Fibroblast of mammary gland (primary cell): ENCODE data around the gene ENPP3.

ENCODE experiments used
- DNase-seq: peaks from one replicate; pipeline ENCODE4 v3.0.0-alpha.2; 2010; ENCODE audit warnings: low read depth
- H3K4me3 ChIP-seq: 2 replicates; pipeline ENCODE4 v1.5.1; 2011; ENCODE audit warnings: low read depth, mild to moderate bottlenecking, low read length, moderate library complexity; ENCODE audit not compliant: control insufficient read depth
- TF ChIP-seq, protein P1 (sequence below): conservative IDR thresholded peaks from 2 replicates; pipeline ENCODE4 v1.5.1; 2011; ENCODE audit warnings: low read depth, low read length, inconsistent platforms; ENCODE audit not compliant: control insufficient read depth, insufficient read depth

The ENPP3 gene

DNA sequence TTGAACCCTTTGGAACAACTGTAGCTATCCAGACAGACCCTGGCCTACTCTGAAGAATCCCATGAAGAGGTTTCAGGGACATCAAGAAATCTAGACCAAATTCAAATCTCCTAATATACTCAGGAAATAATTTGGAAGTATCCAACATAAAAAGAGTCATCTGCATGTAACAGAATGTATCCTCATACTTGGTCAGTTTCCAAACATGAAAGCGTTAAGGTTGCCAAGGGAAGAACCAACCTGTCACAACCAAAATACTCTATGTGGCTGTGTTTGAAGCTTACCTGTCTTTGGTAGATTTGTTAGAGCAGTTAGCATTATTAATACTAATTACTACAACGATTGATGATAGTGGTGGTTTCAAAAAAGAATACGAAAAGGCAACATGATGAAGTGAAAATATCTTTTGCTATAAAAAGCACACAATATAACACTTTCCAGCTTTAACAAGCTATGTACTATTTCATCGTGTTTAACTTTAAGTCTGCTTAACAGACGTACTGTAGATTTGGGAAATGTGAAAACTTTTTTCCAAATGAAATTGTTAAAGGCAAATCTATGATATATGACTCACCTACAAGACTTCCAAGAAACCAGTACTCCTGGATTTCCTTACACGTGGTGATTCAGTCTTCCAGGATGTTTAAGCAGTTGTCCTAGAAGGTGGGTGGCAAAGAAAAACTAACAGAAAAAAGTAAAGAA is 124.1 kb downstream of the ENPP3 start:
- H3K4me3 ChIP-seq = no peak overlapping the region
- DNase-seq = peak; percentile 87
- TF ChIP-seq, protein P1, sequence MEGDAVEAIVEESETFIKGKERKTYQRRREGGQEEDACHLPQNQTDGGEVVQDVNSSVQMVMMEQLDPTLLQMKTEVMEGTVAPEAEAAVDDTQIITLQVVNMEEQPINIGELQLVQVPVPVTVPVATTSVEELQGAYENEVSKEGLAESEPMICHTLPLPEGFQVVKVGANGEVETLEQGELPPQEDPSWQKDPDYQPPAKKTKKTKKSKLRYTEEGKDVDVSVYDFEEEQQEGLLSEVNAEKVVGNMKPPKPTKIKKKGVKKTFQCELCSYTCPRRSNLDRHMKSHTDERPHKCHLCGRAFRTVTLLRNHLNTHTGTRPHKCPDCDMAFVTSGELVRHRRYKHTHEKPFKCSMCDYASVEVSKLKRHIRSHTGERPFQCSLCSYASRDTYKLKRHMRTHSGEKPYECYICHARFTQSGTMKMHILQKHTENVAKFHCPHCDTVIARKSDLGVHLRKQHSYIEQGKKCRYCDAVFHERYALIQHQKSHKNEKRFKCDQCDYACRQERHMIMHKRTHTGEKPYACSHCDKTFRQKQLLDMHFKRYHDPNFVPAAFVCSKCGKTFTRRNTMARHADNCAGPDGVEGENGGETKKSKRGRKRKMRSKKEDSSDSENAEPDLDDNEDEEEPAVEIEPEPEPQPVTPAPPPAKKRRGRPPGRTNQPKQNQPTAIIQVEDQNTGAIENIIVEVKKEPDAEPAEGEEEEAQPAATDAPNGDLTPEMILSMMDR = no peak

DNA sequence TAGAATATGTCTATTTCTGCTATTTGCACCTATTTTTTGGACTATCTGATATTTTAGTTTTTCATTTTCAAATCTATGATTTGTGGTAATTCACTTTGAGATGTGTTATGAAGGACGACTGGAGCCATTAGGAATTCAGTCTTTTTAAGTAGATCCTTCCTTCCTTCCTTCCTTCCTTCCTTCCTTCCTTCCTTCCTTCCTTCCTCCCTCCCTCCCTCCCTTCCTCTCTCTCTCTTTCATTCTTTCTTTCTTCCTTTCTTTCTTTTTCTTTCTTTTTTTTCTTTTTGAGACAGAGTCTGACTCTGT is 124.6 kb downstream of the ENPP3 start:
- TF ChIP-seq, protein P1 = no peak
- H3K4me3 ChIP-seq = no peak overlapping the region
- no peak for DNase-seq

DNA sequence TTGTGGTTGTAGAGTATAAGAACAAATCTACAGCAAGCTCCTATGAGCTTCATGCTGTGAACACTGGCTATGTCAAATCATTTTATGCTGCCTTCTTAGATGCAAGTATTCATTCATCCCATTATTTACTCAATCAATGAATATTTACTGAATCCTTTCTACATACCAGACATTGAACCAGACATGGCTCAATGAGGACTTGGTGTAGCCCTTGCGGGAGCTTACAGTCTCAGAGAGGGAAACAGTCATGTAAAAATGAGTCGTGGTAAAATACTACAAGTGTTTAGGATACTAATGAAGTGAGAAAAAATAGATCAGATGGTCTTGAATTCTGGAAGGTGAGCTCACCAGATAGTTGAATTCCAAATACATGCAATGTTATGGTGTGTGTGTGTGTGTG is 125.9 kb downstream of the ENPP3 start:
- no peak for DNase-seq
- H3K4me3 ChIP-seq = no peak overlapping the region
- TF ChIP-seq, protein P1 = no peak

- TF ChIP-seq, protein P1 = no peak
- no peak for DNase-seq
- H3K4me3 ChIP-seq = no peak overlapping the region
Observed at GRCh38 chr6:131763749-131764148, 126.6 kb downstream of the ENPP3 start.

DNA sequence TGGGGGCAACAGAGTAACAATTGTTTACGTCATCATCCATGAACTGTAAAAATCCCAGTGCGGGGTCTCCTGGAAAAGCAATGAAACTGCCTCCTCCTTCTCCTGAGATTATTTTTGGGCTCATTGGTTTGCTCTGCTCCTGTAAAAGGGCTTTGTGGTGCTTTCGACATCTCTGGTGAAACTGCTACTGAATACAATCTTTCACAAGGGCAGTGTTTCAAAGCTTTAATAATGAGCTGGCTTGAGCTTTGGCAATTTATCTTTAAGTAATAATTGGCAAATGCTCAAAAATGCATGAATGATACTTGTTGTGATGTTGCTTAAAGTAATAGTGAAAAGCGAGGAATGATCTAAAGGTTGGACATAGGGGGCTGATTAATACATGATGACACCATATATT is 127.2 kb downstream of the ENPP3 start:
- TF ChIP-seq, protein P1 = no peak
- DNase-seq = peak; percentile 75
- no peak overlapping the region for H3K4me3 ChIP-seq

DNA sequence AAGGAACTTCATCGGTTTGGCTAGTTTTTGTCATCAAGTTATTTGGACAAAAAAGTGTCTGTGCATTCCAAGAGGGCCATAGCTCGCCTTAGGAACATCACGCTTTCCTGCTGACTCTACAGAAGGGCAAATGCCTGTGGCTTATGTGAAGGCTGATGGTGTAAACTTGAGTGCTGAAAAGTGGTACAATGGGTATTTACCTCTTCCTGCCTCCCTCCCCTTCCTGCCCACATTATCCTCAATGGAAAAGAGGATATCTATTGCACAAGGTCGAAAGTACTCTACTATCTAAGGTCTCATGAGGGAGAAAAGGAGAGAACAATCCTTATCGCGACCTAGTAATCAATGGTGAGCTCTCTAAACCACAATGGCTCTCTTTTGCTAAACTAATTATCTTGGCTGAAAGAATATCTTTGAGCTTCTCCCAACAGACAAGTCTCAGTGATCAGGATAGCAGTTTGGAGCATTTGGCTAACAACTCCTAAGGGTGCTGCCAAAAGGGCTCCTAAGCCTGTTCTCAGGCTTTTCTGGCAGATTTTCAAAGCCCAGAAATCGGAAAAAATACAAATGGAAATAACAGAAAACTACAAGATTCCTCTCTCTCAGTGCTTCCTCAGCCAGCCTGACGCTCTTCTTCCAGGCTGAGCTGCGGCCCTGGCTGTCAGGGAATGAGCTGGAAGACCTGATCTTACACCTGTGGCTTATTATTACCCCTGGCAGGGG is 128.1 kb downstream of the ENPP3 start:
- TF ChIP-seq, protein P1 = no peak
- peak; percentile 78 for DNase-seq
- no peak overlapping the region for H3K4me3 ChIP-seq

DNA sequence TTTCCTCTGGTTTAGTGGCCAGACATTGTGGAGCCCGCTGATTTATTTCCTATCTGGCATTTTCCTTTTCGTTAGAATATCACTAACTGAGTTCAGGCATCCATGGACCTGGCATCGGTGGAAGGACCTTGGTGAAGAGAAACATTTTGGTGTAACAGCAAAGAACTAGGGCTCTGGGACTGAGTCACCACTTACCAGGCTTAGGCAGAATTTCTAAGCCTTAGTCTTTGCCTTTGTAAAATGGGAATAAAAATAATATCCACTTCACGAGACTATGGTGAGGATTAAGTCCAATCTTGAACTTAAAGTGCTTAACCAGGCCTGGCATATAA is 128.7 kb downstream of the ENPP3 start:
- DNase-seq = no peak
- TF ChIP-seq, protein P1 = no peak
- no peak overlapping the region for H3K4me3 ChIP-seq
